SK-N-MC (cell line): ENCODE results near the gene WNK4.

Source experiments
- DNase-seq: peaks from one replicate; pipeline ENCODE4 v3.0.0-alpha.2; 2011; ENCODE audit warnings: low read depth, low spot score
- H3K27ac ChIP-seq: fragments of 200-600 bp; sonication (generic); 2 replicates; pipeline ENCODE4 v1.5.1; 2016; ENCODE audit warnings: mixed run types
- H3K36me3 ChIP-seq: fragments of 200-600 bp; sonication (generic); 2 replicates; pipeline ENCODE4 v1.6.1; 2017; ENCODE audit warnings: antibody characterized with exemption, low read length, mixed read lengths; ENCODE audit not compliant: insufficient read depth
- H3K4me3 ChIP-seq: fragments of 200-600 bp; sonication (generic); 2 replicates; pipeline ENCODE4 v1.5.1; 2016
- H3K9ac ChIP-seq: fragments of 200-600 bp; sonication (generic); 2 replicates; pipeline ENCODE4 v1.8.0; 2017; ENCODE audit warnings: mixed run types, mixed read lengths; ENCODE audit not compliant: insufficient read length
- H3K9me3 ChIP-seq: fragments of 200-600 bp; sonication (generic); 2 replicates; pipeline ENCODE4 v1.6.1; 2017; ENCODE audit warnings: low read depth, mild to moderate bottlenecking, antibody characterized with exemption, low read length, moderate library complexity, mixed read lengths
- EZH2 ChIP-seq: fragments of 200-600 bp; sonication (generic); IDR thresholded peaks from one replicate; pipeline ENCODE4 v1.6.1; 2017; ENCODE audit warnings: antibody characterized with exemption
- FOXP2 ChIP-seq: optimal IDR thresholded peaks from 2 replicates; pipeline ENCODE3; 2011; ENCODE audit warnings: mild to moderate bottlenecking, moderate library complexity; ENCODE audit not compliant: insufficient read depth; ENCODE audit errors: extremely low read length, control extremely low read depth
- POLR2AphosphoS5 ChIP-seq: IDR thresholded peaks from 2 replicates; pipeline ENCODE4 v1.6.1; 2012; ENCODE audit warnings: mild to moderate bottlenecking, low read depth, low read length, borderline replicate concordance

WNK4 gene

GRCh38 chr17:42833767-42834422 is 53.5 kb downstream of the WNK4 start:
- H3K9me3 ChIP-seq = no peaks in the 10 kb centered on the region
- H3K4me3 ChIP-seq = peak overlapping the region; percentile 90
- peak overlapping the region; percentile 97 for H3K9ac ChIP-seq
- no peak for DNase-seq
- H3K36me3 ChIP-seq = peaks cover 41% of the 10 kb centered on the region
- H3K27ac ChIP-seq = peak overlapping the region; percentile 89; the same call in 1 of the 2 replicates
- TF ChIP-seq EZH2 (no peak), FOXP2 (no peak), POLR2AphosphoS5 (no peak)

- DNase-seq = no peak
- Histone ChIP-seq H3K9ac (no peak overlapping the region), H3K36me3 (peaks cover 54% of the 10 kb centered on the region), H3K4me3 (no peak overlapping the region), H3K9me3 (no peaks in the 10 kb centered on the region), H3K27ac (no peak overlapping the region)
- TF ChIP-seq FOXP2 = no peak
- no peak for TF ChIP-seq EZH2
- no peak for TF ChIP-seq POLR2AphosphoS5
Observed at GRCh38 chr17:42835732-42836131, 55.3 kb downstream of the WNK4 start.

DNA sequence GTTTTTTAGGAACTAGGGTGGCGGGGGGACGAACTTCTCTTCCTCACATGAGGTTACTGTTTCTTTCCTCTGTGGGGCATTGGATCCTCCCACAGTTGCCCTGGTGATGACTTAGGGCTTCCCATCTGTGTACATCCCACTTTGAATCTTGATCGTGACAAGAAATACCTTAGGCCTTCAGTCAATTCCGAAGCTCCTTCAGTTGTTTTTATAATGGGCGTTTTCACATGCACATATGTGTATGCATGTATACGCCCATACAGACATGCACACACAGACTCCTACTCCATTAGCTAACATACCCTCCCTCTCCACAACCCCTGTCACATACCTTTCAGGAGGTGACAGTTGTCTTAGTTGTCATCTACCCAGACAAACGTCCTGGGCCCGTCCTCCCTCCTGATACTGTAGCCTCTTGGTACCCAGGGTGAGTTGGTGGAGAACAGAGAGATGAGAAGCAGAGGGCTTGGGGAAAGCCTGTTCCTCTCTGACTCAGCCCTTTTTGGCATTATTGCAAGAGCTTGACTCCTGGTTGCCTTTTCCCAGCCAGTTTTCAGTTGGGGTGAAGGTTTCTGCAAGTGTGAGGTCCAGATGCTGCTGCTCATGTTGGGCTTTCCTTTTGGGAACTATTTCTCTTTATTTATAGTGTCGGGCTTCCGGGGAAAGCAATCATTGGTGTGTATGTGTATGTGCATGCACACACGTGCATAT is 61.7 kb downstream of the WNK4 start:
- no peaks in the 10 kb centered on the region for H3K9me3 ChIP-seq

DNA sequence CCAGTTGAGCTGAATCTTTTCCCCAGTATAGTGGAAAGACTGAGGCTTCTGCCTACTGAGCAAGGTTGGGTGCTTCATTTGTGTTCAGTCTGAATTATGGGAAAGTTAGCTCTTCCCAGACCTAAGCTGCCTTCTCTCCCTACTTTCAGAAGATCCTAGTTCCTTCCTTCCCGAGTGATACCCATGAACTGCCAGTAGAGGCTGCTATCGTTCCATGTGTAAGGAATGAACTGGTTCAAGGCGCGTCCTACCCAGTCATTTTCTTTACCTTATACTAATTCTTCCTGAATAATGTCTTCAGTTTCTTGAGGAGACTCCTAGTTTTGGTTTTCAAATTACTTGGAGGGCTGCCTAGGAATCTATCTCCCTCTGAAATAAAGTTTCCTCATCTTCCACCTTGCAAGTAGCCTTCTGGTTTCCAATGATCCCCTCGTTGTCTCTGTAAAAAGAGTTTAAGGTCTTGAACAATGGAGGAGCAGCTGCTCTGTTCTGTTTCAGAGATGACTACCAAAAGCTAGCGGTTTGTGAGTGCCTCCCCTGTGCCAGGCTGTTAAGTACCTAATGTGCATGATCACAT is 63.0 kb downstream of the WNK4 start:
- H3K9ac ChIP-seq = no peak overlapping the region
- no peak for TF ChIP-seq POLR2AphosphoS5
- no peak for TF ChIP-seq EZH2
- TF ChIP-seq FOXP2 = no peak
- H3K4me3 ChIP-seq = no peak overlapping the region
- H3K9me3 ChIP-seq = no peaks in the 10 kb centered on the region
- peak; percentile 20 for DNase-seq
- no peak overlapping the region for H3K27ac ChIP-seq
- peaks cover 59% of the 10 kb centered on the region for H3K36me3 ChIP-seq

More for the DNA sequence above, 61.7 kb downstream of the WNK4 start:
- DNase-seq = no peak
- Histone ChIP-seq H3K4me3 (no peak overlapping the region), H3K27ac (no peak overlapping the region), H3K36me3 (peaks cover 72% of the 10 kb centered on the region), H3K9ac (no peak overlapping the region)
- TF ChIP-seq FOXP2 = no peak
- TF ChIP-seq EZH2 = no peak
- TF ChIP-seq POLR2AphosphoS5 = no peak

GRCh38 chr17:42844271-42844670 is 63.9 kb downstream of the WNK4 start, which contains the start of gene AOC2:
Gene AOC2, plus strand, starts transcription at chr17:42844580. Its CDS starts 47 bp downstream, at chr17:42844627.
- Histone ChIP-seq H3K4me3 (no peak within 1 kb of the TSS), H3K36me3 (peaks cover 51% of the 10 kb centered on the region), H3K9me3 (no peaks in the 10 kb centered on the region), H3K9ac (no peak within 1 kb of the TSS), H3K27ac (no peak within 1 kb of the TSS)
- no peak for DNase-seq
- TF ChIP-seq POLR2AphosphoS5 (no peak), FOXP2 (no peak), EZH2 (no peak)

- no peak overlapping the region for H3K9ac ChIP-seq
- H3K27ac ChIP-seq = no peak overlapping the region
- DNase-seq = no peak
- TF ChIP-seq POLR2AphosphoS5 (no peak), FOXP2 (no peak), EZH2 (no peak)
- no peak overlapping the region for H3K4me3 ChIP-seq
- peaks cover 47% of the 10 kb centered on the region for H3K36me3 ChIP-seq
- H3K9me3 ChIP-seq = no peaks in the 10 kb centered on the region
Observed at GRCh38 chr17:42844761-42845555, 64.5 kb downstream of the WNK4 start.

- no peak for DNase-seq
- Histone ChIP-seq H3K9ac (no peak overlapping the region), H3K9me3 (no peaks in the 10 kb centered on the region), H3K27ac (no peak overlapping the region), H3K4me3 (no peak overlapping the region), H3K36me3 (peaks cover 44% of the 10 kb centered on the region)
- no peak for TF ChIP-seq EZH2
- no peak for TF ChIP-seq FOXP2
- no peak for TF ChIP-seq POLR2AphosphoS5
Observed at GRCh38 chr17:42845556-42845917, 65.1 kb downstream of the WNK4 start.
